Breast epithelium (tissue), 4 donors: ENCODE results near the gene CSRNP2. TPM values are rescaled to one million over a fixed set of nuclear protein-coding genes. Genes with fewer than 3 reads are reported as not detected.

Experiments
- DNase-seq, 2 donors: peaks; one replicate each; pipeline ENCODE4 v3.0.0-alpha.2; 2019; ENCODE audit warnings: low spot score in 2 of 2
- H3K27ac ChIP-seq, 2 donors: fragments of 200-600 bp; sonication (generic) in 1 of 2; one replicate each; pipeline ENCODE4 v1.5.1; 2016 to 2019; ENCODE audit warnings: mild to moderate bottlenecking in 1 of 2
- H3K27me3 ChIP-seq, 2 donors: fragments of 200-600 bp; sonication (generic) in 1 of 2; one replicate each; pipeline versions ENCODE4 v1.5.1 to v1.6.0; 2017 to 2019; ENCODE audit warnings: control low read depth in 1 of 2, mild to moderate bottlenecking in 1 of 2
- H3K36me3 ChIP-seq: fragments of 200-600 bp; one replicate; pipeline ENCODE4 v1.5.1; 2019
- H3K4me1 ChIP-seq, 2 donors: fragments of 200-600 bp; sonication (generic); one replicate each; pipeline ENCODE4 v1.5.1; 2016 to 2019; ENCODE audit warnings: control low read depth in 1 of 2
- H3K4me3 ChIP-seq, 3 donors: fragments of 200-600 bp; sonication (generic); 1 replicate in 2 of 3; 2 replicates in 1 of 3; pipeline ENCODE4 v1.5.1; 2016 to 2019; ENCODE audit warnings: mild to moderate bottlenecking in 3 of 3, moderate library complexity in 2 of 3
- H3K9me3 ChIP-seq, 2 donors: fragments of 200-600 bp; sonication (generic) in 1 of 2; one replicate each; pipeline ENCODE4 v1.5.1; 2016 to 2019; ENCODE audit warnings: control low read depth in 1 of 2
- POLR2A ChIP-seq: fragments of 450-650 bp; IDR thresholded peaks from one replicate; pipeline ENCODE4 v1.6.1; 2016; ENCODE audit warnings: antibody characterized with exemption, mild to moderate bottlenecking, moderate library complexity
- POLR2AphosphoS5 ChIP-seq, 3 donors: sonication (generic); formaldehyde crosslinking; IDR thresholded peaks; one replicate each; pipeline ENCODE4 v1.6.1; 2017; ENCODE audit warnings: antibody characterized with exemption in 3 of 3
- intact Hi-C: fragments of 100-400 bp; cut with DNase I; formaldehyde crosslinking; loops from one replicate; pipeline ENCODE4 v1.15.1; 2023; ENCODE audit warnings: low total_unique reads
- total RNA-seq, 3 donors: library from RNA; depleted of rRNA; stranded (reverse); fragments of >200 nt; gene quantifications; one replicate each; pipeline ENCODE4 v1.1.0, GENCODE V29; 2016
- TF ChIP-seq, protein P1 (sequence below), 3 donors: fragments of 450-650 bp; IDR thresholded peaks; one replicate each; pipeline ENCODE4 v1.5.1; 2016 to 2017; ENCODE audit warnings: antibody characterized with exemption in 3 of 3, mild to moderate bottlenecking in 3 of 3, moderate library complexity in 3 of 3

The CSRNP2 gene, protein sequence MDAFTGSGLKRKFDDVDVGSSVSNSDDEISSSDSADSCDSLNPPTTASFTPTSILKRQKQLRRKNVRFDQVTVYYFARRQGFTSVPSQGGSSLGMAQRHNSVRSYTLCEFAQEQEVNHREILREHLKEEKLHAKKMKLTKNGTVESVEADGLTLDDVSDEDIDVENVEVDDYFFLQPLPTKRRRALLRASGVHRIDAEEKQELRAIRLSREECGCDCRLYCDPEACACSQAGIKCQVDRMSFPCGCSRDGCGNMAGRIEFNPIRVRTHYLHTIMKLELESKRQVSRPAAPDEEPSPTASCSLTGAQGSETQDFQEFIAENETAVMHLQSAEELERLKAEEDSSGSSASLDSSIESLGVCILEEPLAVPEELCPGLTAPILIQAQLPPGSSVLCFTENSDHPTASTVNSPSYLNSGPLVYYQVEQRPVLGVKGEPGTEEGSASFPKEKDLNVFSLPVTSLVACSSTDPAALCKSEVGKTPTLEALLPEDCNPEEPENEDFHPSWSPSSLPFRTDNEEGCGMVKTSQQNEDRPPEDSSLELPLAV
- total RNA-seq, result 10 to 100 TPM; 20.2 to 37.3 (median 35.7) TPM

GRCh38 chr12:51083126-51083833, at the start of gene CSRNP2:
TSS of gene CSRNP2 (minus strand) at chr12:51083596. CDS start at chr12:51076561, 7,035 bp downstream.
- intact Hi-C loops, result no loop called here
- TF ChIP-seq POLR2A (peak; percentile 94), POLR2AphosphoS5 (IDR thresholded peaks at IDR 0.05) (peak; percentile 95 to 96 (median 95))
- TF ChIP-seq, protein P1, sequence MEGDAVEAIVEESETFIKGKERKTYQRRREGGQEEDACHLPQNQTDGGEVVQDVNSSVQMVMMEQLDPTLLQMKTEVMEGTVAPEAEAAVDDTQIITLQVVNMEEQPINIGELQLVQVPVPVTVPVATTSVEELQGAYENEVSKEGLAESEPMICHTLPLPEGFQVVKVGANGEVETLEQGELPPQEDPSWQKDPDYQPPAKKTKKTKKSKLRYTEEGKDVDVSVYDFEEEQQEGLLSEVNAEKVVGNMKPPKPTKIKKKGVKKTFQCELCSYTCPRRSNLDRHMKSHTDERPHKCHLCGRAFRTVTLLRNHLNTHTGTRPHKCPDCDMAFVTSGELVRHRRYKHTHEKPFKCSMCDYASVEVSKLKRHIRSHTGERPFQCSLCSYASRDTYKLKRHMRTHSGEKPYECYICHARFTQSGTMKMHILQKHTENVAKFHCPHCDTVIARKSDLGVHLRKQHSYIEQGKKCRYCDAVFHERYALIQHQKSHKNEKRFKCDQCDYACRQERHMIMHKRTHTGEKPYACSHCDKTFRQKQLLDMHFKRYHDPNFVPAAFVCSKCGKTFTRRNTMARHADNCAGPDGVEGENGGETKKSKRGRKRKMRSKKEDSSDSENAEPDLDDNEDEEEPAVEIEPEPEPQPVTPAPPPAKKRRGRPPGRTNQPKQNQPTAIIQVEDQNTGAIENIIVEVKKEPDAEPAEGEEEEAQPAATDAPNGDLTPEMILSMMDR (IDR thresholded peaks at IDR 0.05), result no peak

DNA sequence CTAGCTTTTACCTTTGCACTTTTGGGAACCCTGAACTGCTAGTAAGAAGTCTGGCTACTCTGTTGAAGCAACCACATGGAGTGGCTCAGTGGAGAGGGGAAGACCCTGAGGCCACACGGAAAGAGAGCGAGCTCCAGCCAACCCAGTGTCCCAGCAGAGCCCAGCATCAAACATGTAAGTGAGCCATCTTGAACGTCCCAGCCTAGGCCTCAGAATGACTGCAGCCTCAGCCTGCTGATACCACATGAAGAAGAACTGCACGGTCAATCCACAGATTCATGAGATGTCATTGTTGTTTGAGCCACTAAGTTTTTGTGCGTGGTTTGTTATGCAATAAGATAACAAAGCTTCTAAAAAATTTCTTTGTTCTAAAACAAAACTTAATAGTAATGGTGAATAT, 49.3 kb upstream of the CSRNP2 start:
- intact Hi-C loops, result loop anchor here (5.0 kb wide), 1 partner anchor 485 kb away; no protein-coding TSS in a partner anchor
- TF ChIP-seq POLR2A, result no peak
- TF ChIP-seq POLR2AphosphoS5 (IDR thresholded peaks at IDR 0.05), result no peak
- TF ChIP-seq, protein P1 (IDR thresholded peaks at IDR 0.05), result no peak
- Histone ChIP-seq H3K27ac (no peak overlapping the region), H3K4me3 (no peak overlapping the region), H3K9me3 (no peaks in the 10 kb centered on the region), H3K4me1 (no peaks in the 10 kb centered on the region), H3K36me3 (no peaks in the 10 kb centered on the region), H3K27me3 (no peaks in the 10 kb centered on the region)
- DNase-seq, result no peak

More at GRCh38 chr12:51083126-51083833, at the start of gene CSRNP2:
- Histone ChIP-seq H3K4me1 (peaks cover 0 to 4% of the 10 kb centered on the region in 2 donors), H3K27me3 (no peaks in the 10 kb centered on the region), H3K9me3 (no peaks in the 10 kb centered on the region), H3K4me3 (peak within 1 kb of the TSS; percentile 91 to 100 (median 99)), H3K36me3 (no peaks in the 10 kb centered on the region), H3K27ac (peak within 1 kb of the TSS; percentile 90 to 96)
- peak; percentile 96 for DNase-seq

DNA sequence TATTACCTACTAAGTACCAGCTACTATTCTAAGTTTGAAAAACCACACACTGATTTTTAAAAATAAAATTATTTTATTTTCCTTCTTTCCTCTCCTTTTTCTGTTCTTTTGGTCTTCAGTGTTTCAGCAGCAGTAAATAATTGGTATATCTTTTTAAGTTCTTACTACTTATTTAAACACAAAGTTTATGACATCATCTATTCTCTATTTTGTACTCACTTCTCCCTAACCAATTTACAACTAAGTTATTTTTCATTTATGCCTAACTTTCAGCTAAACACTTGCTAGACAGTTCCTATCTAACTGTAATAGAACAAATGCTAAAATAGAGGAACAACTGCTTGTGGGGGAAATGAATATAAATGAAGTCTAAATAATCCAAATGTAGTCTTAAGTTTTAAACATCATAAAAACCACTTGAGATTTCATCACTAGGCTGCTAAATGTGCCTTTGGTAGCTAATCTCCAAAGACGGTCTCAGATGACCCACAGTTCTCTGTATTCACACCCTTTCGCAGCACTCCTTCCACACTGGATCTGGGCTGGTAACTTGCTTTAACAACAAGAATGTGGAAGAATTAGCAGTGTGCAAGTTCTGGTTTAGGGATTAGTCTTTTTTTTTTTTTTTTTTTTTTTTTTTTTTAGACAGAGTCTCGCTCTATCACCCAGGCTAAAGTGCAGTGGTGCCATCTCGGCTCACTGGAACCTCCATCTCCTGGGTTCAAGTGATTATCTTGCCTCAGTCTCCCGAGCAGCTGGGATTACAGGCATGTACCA, 48.5 kb upstream of the CSRNP2 start:
- Histone ChIP-seq H3K4me1 (no peaks in the 10 kb centered on the region), H3K27me3 (no peaks in the 10 kb centered on the region), H3K9me3 (no peaks in the 10 kb centered on the region), H3K36me3 (no peaks in the 10 kb centered on the region), H3K27ac (no peak overlapping the region), H3K4me3 (no peak overlapping the region)
- no peak for DNase-seq
- intact Hi-C loops, result loop anchor here (5.0 kb wide), 1 partner anchor 485 kb away; no protein-coding TSS in a partner anchor
- TF ChIP-seq POLR2A (no peak), POLR2AphosphoS5 (IDR thresholded peaks at IDR 0.05) (no peak)
- TF ChIP-seq, protein P1 (IDR thresholded peaks at IDR 0.05), result no peak

GRCh38 chr12:51128919-51129318, 45.5 kb upstream of the CSRNP2 start:
- Histone ChIP-seq H3K9me3 (no peaks in the 10 kb centered on the region), H3K4me1 (no peaks in the 10 kb centered on the region), H3K36me3 (no peaks in the 10 kb centered on the region), H3K27me3 (no peaks in the 10 kb centered on the region), H3K27ac (no peak overlapping the region), H3K4me3 (no peak overlapping the region)
- DNase-seq, result no peak
- intact Hi-C loops, result no loop called here
- TF ChIP-seq, protein P1 (IDR thresholded peaks at IDR 0.05), result no peak
- TF ChIP-seq POLR2AphosphoS5 (IDR thresholded peaks at IDR 0.05) (no peak), POLR2A (no peak)
